SK-N-SH treated with all-trans-retinoic acid at 6 μM for 48 hours (cell line): ENCODE results near the gene HMBS.
A peak's percentile ranks its signal among the peaks of the same experiment; 100 is the strongest.

ENCODE experiments used
- ATAC-seq: fragments of 200-7000 bp; cut with Tn5 transposase; 3 replicates; pipeline ENCODE4 v1.9.1; 2020; ENCODE audit warnings: mild to moderate bottlenecking, moderate library complexity
- ARNTL ChIP-seq: fragments of 450-650 bp; formaldehyde crosslinking; IDR thresholded peaks from 2 replicates; pipeline ENCODE4 v1.5.0; 2020; ENCODE audit warnings: low read depth, mild to moderate bottlenecking, moderate library complexity, borderline replicate concordance
- BACH2 ChIP-seq: fragments of 250-450 bp; sonication (Bioruptor Pico); IDR thresholded peaks from 2 replicates; pipeline ENCODE4 v1.9.0; 2021; ENCODE audit warnings: mild to moderate bottlenecking, borderline replicate concordance
- CREB5 ChIP-seq: fragments of 250-450 bp; sonication (Bioruptor Pico); IDR thresholded peaks from 2 replicates; pipeline ENCODE4 v1.5.1; 2020; ENCODE audit warnings: low read depth, mild to moderate bottlenecking, moderate library complexity
- CSDC2 ChIP-seq: fragments of 250-450 bp; sonication (Bioruptor Pico); IDR thresholded peaks from 2 replicates; pipeline ENCODE4 v1.5.0; 2020; ENCODE audit warnings: mild to moderate bottlenecking, moderate library complexity
- ESRRG ChIP-seq: fragments of 250-450 bp; sonication (Bioruptor Pico); IDR thresholded peaks from 2 replicates; pipeline ENCODE4 v1.6.1; 2021; ENCODE audit warnings: mild to moderate bottlenecking
- GLIS3 ChIP-seq: fragments of 250-450 bp; sonication (Bioruptor Pico); IDR thresholded peaks from 2 replicates; pipeline ENCODE4 v1.5.0; 2020; ENCODE audit warnings: mild to moderate bottlenecking, moderate library complexity
- ISL1 ChIP-seq: fragments of 250-450 bp; sonication (Bioruptor Pico); IDR thresholded peaks from 2 replicates; pipeline ENCODE4 v2.1.2; 2022; ENCODE audit warnings: mild to moderate bottlenecking, moderate library complexity
- OSR1 ChIP-seq: fragments of 250-450 bp; sonication (Bioruptor Pico); IDR thresholded peaks from 2 replicates; pipeline ENCODE4 v1.8.0; 2022; ENCODE audit warnings: moderate library complexity, mild to moderate bottlenecking, inconsistent platforms
- PATZ1 ChIP-seq: fragments of 250-450 bp; sonication (Bioruptor Pico); IDR thresholded peaks from 2 replicates; pipeline ENCODE4 v1.8.0; 2020; ENCODE audit warnings: mild to moderate bottlenecking, moderate library complexity, borderline replicate concordance
- PPARA ChIP-seq: fragments of 250-450 bp; sonication (Bioruptor Pico); IDR thresholded peaks from 2 replicates; pipeline ENCODE4 v1.5.0; 2020; ENCODE audit warnings: mild to moderate bottlenecking, borderline replicate concordance
- RARB ChIP-seq: fragments of 250-450 bp; sonication (Bioruptor Pico); IDR thresholded peaks from 2 replicates; pipeline ENCODE4 v1.8.0; 2021; ENCODE audit warnings: mild to moderate bottlenecking, moderate library complexity
- SNAI2 ChIP-seq: fragments of 250-450 bp; sonication (Bioruptor Pico); IDR thresholded peaks from 2 replicates; pipeline ENCODE4 v1.5.0; 2020; ENCODE audit warnings: mild to moderate bottlenecking, moderate library complexity
- TCF4 ChIP-seq: fragments of 250-450 bp; sonication (Bioruptor Pico); IDR thresholded peaks from 2 replicates; pipeline ENCODE4 v1.8.0; 2021; ENCODE audit warnings: mild to moderate bottlenecking, moderate library complexity, borderline replicate concordance
- TOX ChIP-seq: fragments of 250-450 bp; sonication (Bioruptor Pico); IDR thresholded peaks from 2 replicates; pipeline ENCODE4 v1.8.0; 2021; ENCODE audit warnings: mild to moderate bottlenecking, moderate library complexity, borderline replicate concordance
- ZC3H10 ChIP-seq: fragments of 250-450 bp; sonication (Bioruptor Pico); IDR thresholded peaks from 2 replicates; pipeline ENCODE4 v1.5.1; 2021; ENCODE audit warnings: mild to moderate bottlenecking, moderate library complexity
- ZFP3 ChIP-seq: fragments of 250-450 bp; sonication (Bioruptor Pico); IDR thresholded peaks from 2 replicates; pipeline ENCODE4 v1.5.0; 2020; ENCODE audit warnings: mild to moderate bottlenecking, moderate library complexity
- ZFP30 ChIP-seq: fragments of 450-650 bp; formaldehyde crosslinking; IDR thresholded peaks from 2 replicates; pipeline ENCODE4 v1.5.0; 2022; ENCODE audit warnings: mild to moderate bottlenecking, moderate library complexity
- ZNF565 ChIP-seq: fragments of 450-650 bp; formaldehyde crosslinking; conservative IDR thresholded peaks from 2 replicates; pipeline ENCODE4 v1.5.0; 2020; ENCODE audit warnings: low read depth, mild to moderate bottlenecking, moderate library complexity
- ZNF70 ChIP-seq: fragments of 450-650 bp; formaldehyde crosslinking; IDR thresholded peaks from 2 replicates; pipeline ENCODE4 v1.5.0; 2020; ENCODE audit warnings: mild to moderate bottlenecking, moderate library complexity
- ZNF8 ChIP-seq: fragments of 450-650 bp; formaldehyde crosslinking; IDR thresholded peaks from 2 replicates; pipeline ENCODE4 v1.5.0; 2020; ENCODE audit warnings: mild to moderate bottlenecking, moderate library complexity
- TF ChIP-seq, protein P1 (sequence below): fragments of 250-450 bp; sonication (Bioruptor Pico); IDR thresholded peaks from 2 replicates; pipeline ENCODE4 v1.5.0; 2020; ENCODE audit warnings: mild to moderate bottlenecking, moderate library complexity
- TF ChIP-seq, protein P2 (sequence below): fragments of 250-450 bp; sonication (Bioruptor Pico); IDR thresholded peaks from 2 replicates; pipeline ENCODE4 v1.8.0; 2021; ENCODE audit warnings: low read depth, mild to moderate bottlenecking, moderate library complexity, borderline replicate concordance

The HMBS gene

DNA sequence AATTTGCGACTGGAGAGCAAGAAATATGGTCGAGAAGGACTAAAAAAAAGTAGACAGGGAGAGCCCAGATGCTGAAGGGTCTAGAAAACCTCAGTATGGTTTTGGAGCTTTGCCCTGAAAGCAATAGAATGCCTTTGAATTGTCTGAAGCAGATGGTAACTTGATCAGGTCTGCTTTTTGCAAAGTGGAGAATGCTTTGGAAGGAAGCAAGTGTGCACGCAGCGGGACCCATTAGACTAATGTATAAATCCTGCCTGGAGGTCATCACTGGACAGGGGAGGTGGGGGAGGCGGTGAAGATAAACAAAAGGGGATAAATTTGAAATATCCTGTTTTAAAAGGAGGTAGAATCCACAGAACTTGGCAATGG is 35.9 kb downstream of the HMBS start:
- ATAC-seq, result peak; percentile 50
- TF ChIP-seq ZFP3 (no peak), CSDC2 (no peak), ZC3H10 (CRISPR knock-in tag) (no peak), PATZ1 (CRISPR knock-in tag) (no peak), TOX (CRISPR knock-in tag) (no peak), ESRRG (CRISPR knock-in tag) (no peak), SNAI2 (CRISPR knock-in tag) (no peak), ZNF8 (CRISPR knock-in tag) (no peak), BACH2 (no peak), CREB5 (no peak), ARNTL (no peak), ZNF70 (CRISPR knock-in tag) (no peak), ZNF565 (no peak), PPARA (no peak), ZFP30 (CRISPR knock-in tag) (no peak), OSR1 (CRISPR knock-in tag) (no peak), TCF4 (CRISPR knock-in tag) (no peak), GLIS3 (CRISPR knock-in tag) (no peak)
- TF ChIP-seq, protein P1, sequence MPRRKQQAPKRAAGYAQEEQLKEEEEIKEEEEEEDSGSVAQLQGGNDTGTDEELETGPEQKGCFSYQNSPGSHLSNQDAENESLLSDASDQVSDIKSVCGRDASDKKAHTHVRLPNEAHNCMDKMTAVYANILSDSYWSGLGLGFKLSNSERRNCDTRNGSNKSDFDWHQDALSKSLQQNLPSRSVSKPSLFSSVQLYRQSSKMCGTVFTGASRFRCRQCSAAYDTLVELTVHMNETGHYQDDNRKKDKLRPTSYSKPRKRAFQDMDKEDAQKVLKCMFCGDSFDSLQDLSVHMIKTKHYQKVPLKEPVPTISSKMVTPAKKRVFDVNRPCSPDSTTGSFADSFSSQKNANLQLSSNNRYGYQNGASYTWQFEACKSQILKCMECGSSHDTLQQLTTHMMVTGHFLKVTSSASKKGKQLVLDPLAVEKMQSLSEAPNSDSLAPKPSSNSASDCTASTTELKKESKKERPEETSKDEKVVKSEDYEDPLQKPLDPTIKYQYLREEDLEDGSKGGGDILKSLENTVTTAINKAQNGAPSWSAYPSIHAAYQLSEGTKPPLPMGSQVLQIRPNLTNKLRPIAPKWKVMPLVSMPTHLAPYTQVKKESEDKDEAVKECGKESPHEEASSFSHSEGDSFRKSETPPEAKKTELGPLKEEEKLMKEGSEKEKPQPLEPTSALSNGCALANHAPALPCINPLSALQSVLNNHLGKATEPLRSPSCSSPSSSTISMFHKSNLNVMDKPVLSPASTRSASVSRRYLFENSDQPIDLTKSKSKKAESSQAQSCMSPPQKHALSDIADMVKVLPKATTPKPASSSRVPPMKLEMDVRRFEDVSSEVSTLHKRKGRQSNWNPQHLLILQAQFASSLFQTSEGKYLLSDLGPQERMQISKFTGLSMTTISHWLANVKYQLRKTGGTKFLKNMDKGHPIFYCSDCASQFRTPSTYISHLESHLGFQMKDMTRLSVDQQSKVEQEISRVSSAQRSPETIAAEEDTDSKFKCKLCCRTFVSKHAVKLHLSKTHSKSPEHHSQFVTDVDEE (CRISPR knock-in tag), result no peak
- TF ChIP-seq, protein P2, sequence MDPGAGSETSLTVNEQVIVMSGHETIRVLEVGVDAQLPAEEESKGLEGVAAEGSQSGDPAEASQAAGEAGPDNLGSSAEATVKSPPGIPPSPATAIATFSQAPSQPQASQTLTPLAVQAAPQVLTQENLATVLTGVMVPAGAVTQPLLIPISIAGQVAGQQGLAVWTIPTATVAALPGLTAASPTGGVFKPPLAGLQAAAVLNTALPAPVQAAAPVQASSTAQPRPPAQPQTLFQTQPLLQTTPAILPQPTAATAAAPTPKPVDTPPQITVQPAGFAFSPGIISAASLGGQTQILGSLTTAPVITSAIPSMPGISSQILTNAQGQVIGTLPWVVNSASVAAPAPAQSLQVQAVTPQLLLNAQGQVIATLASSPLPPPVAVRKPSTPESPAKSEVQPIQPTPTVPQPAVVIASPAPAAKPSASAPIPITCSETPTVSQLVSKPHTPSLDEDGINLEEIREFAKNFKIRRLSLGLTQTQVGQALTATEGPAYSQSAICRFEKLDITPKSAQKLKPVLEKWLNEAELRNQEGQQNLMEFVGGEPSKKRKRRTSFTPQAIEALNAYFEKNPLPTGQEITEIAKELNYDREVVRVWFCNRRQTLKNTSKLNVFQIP (CRISPR knock-in tag), result no peak

GRCh38 chr11:119121008-119121810 is 36.5 kb downstream of the HMBS start, which contains the start of gene HINFP:
Gene HINFP, plus strand, starts transcription at chr11:119121580. Its CDS starts 5,365 bp downstream, at chr11:119126945.
- TF ChIP-seq ESRRG (CRISPR knock-in tag), result no peak
- no peak for TF ChIP-seq ZFP3
- TF ChIP-seq, protein P2 (CRISPR knock-in tag), result no peak
- TF ChIP-seq ZC3H10 (CRISPR knock-in tag), result no peak
- no peak for TF ChIP-seq SNAI2 (CRISPR knock-in tag)
- TF ChIP-seq PPARA, result no peak
- TF ChIP-seq TCF4 (CRISPR knock-in tag), result no peak
- TF ChIP-seq ZFP30 (CRISPR knock-in tag), result no peak
- no peak for TF ChIP-seq PATZ1 (CRISPR knock-in tag)
- no peak for TF ChIP-seq ZNF565
- no peak for TF ChIP-seq OSR1 (CRISPR knock-in tag)
- TF ChIP-seq CREB5, result no peak
- TF ChIP-seq RARB (CRISPR knock-in tag), result no peak
- no peak for TF ChIP-seq ARNTL
- no peak for TF ChIP-seq ISL1
- TF ChIP-seq ZNF70 (CRISPR knock-in tag), result no peak
- no peak for TF ChIP-seq GLIS3 (CRISPR knock-in tag)

More at GRCh38 chr11:119121008-119121810, 36.5 kb downstream of the HMBS start, which contains the start of gene HINFP:
- peak; percentile 99 for ATAC-seq
